Measurements from ENCODE around the gene LTB4R.

Gene LTB4R

GRCh38 chr14:24279301-24280186, 31.8 kb upstream of the LTB4R start:
- no peak for DNase-seq

GRCh38 chr14:24280797-24281460, 30.4 kb upstream of the LTB4R start:
- no peak for DNase-seq

- no peak for DNase-seq
These were observed 29.7 kb upstream of the LTB4R start for GRCh38 chr14:24281636-24282035.

- DNase-seq = no peak
These were observed 28.6 kb upstream of the LTB4R start for GRCh38 chr14:24282736-24283135.

- DNase-seq = no peak
These were observed 27.4 kb upstream of the LTB4R start for GRCh38 chr14:24283796-24284460.

GRCh38 chr14:24284501-24285035, 26.7 kb upstream of the LTB4R start:
- no peak for DNase-seq

GRCh38 chr14:24285351-24285750, 26.0 kb upstream of the LTB4R start:
- DNase-seq = no peak

- no peak for DNase-seq
These were observed 24.3 kb upstream of the LTB4R start for GRCh38 chr14:24286996-24287395.

- peak in 1 of 4 experiments; percentile 14 for DNase-seq
These were observed 21.5 kb upstream of the LTB4R start for GRCh38 chr14:24289649-24290280.

- DNase-seq = no peak
These were observed 20.6 kb upstream of the LTB4R start for GRCh38 chr14:24290746-24291145.

- DNase-seq = no peak
These were observed 19.7 kb upstream of the LTB4R start for GRCh38 chr14:24291446-24292117.

- no peak for DNase-seq
These were observed 19.0 kb upstream of the LTB4R start for GRCh38 chr14:24292118-24292807.

GRCh38 chr14:24293525-24293924, 17.8 kb upstream of the LTB4R start:
- no peak for DNase-seq

- peak; percentile 29 to 45 (median 40) for DNase-seq
These were observed 14.8 kb upstream of the LTB4R start for GRCh38 chr14:24296341-24297157.

- DNase-seq = no peak
These were observed 13.9 kb upstream of the LTB4R start for GRCh38 chr14:24297190-24297964.

- DNase-seq = no peak
These were observed 12.4 kb upstream of the LTB4R start for GRCh38 chr14:24298892-24299254.

- peak; percentile 83 to 86 (median 84) for DNase-seq
These were observed 11.8 kb upstream of the LTB4R start, which contains the start of the genes DHRS1 and NOP9 for GRCh38 chr14:24299255-24300191. Gene DHRS1 (minus strand): TSS chr14:24299780. CDS start chr14:24299106, 674 bp downstream. Gene NOP9 (plus strand): TSS chr14:24299850. CDS start chr14:24299955, 105 bp downstream.

GRCh38 chr14:24300326-24300980, 10.8 kb upstream of the LTB4R start:
- no peak for DNase-seq

Data from activated CD4-positive, CD25-positive, alpha-beta regulatory T cell (primary cell).